CD8-positive, alpha-beta memory T cell (primary cell): Measurements from ENCODE around the gene PTPRC. TPM values are rescaled to one million over a fixed set of nuclear protein-coding genes. Genes with fewer than 3 reads are reported as not detected.

Experiments
- CTCF ChIA-PET: fragments of 350-600 bp; sonication (Branson Sonifier 250); formaldehyde crosslinking; loops from one replicate; lab custom pipeline; 2021; ENCODE audit warnings: antibody characterized with exemption; lab: Charles Lee
- POLR2A ChIA-PET: fragments of 350-600 bp; sonication (Branson Sonifier 250); formaldehyde crosslinking; loops from one replicate; lab custom pipeline; 2021; ENCODE audit warnings: antibody characterized with exemption; lab: Charles Lee
- DNase-seq, 5 donors: peaks; one replicate each; pipeline versions ENCODE4 v3.0.0 to v3.0.0-alpha.2; 2020 to 2022; ENCODE audit warnings: mixed read lengths in 1 of 5
- H3K27ac ChIP-seq: one replicate; pipeline ENCODE4 v1.7.0; 2013; ENCODE audit warnings: low read depth, mild to moderate bottlenecking, low read length, moderate library complexity
- H3K27me3 ChIP-seq: 2 replicates; pipeline ENCODE4 v1.7.0; 2013; ENCODE audit warnings: low read length, mild to moderate bottlenecking; ENCODE audit not compliant: insufficient read depth, poor library complexity, severe bottlenecking
- H3K36me3 ChIP-seq: 2 replicates; pipeline ENCODE4 v1.7.0; 2013; ENCODE audit warnings: mild to moderate bottlenecking, low read length, moderate library complexity; ENCODE audit not compliant: insufficient read depth
- H3K4me1 ChIP-seq: 2 replicates; pipeline ENCODE4 v1.7.0; 2013; ENCODE audit warnings: mild to moderate bottlenecking, low read length, moderate library complexity; ENCODE audit not compliant: insufficient read depth
- H3K4me3 ChIP-seq: 2 replicates; pipeline ENCODE4 v1.7.0; 2013; ENCODE audit warnings: mild to moderate bottlenecking, low read length
- H3K9me3 ChIP-seq: 2 replicates; pipeline ENCODE4 v1.7.0; 2013; ENCODE audit warnings: mild to moderate bottlenecking, low read length
- H3K27ac Mint-ChIP-seq, 8 donors: one replicate each; pipeline ENCODE4 v1.8.0; 2020 to 2021; ENCODE audit warnings: mixed read lengths in 8 of 8, mild to moderate bottlenecking in 6 of 8, inconsistent platforms in 3 of 8, moderate library complexity in 3 of 8
- H3K27me3 Mint-ChIP-seq, 2 donors: one replicate each; pipeline ENCODE4 v1.8.0; 2020 to 2021; ENCODE audit warnings: mixed read lengths in 2 of 2, mild to moderate bottlenecking in 1 of 2, moderate library complexity in 1 of 2
- H3K36me3 Mint-ChIP-seq, 3 donors: one replicate each; pipeline ENCODE4 v1.8.0; 2020 to 2021; ENCODE audit warnings: mixed read lengths in 3 of 3, inconsistent platforms in 1 of 3, mild to moderate bottlenecking in 1 of 3
- H3K4me1 Mint-ChIP-seq, 3 donors: one replicate each; pipeline ENCODE4 v1.8.0; 2020 to 2021; ENCODE audit warnings: mixed read lengths in 3 of 3, inconsistent platforms in 1 of 3, mild to moderate bottlenecking in 1 of 3
- H3K4me3 Mint-ChIP-seq, 7 donors: one replicate each; pipeline ENCODE4 v1.8.0; 2020 to 2021; ENCODE audit warnings: mixed read lengths in 7 of 7, mild to moderate bottlenecking in 6 of 7, moderate library complexity in 4 of 7, inconsistent platforms in 2 of 7
- H3K9me3 Mint-ChIP-seq, 5 donors: one replicate each; pipeline ENCODE4 v1.8.0; 2020 to 2022; ENCODE audit warnings: mixed read lengths in 5 of 5, mild to moderate bottlenecking in 3 of 5, moderate library complexity in 2 of 5, inconsistent platforms in 1 of 5
- polyA plus RNA-seq: library from polyadenylated mRNA; unstranded; fragments of 300-500 nt; fragmentation: Illumina TruSeq; gene quantifications from one replicate; pipeline ENCODE4 v1.2.3, GENCODE V29; 2021
- total RNA-seq, 2 experiments: library from RNA; stranded (reverse); gene quantifications; one replicate each; pipeline ENCODE4 v1.2.3, GENCODE V29; 2021

The PTPRC gene
- total and polyA plus RNA-seq, 3 experiments from 2014 or later = 311 to 1,381 (median 319) TPM

DNA sequence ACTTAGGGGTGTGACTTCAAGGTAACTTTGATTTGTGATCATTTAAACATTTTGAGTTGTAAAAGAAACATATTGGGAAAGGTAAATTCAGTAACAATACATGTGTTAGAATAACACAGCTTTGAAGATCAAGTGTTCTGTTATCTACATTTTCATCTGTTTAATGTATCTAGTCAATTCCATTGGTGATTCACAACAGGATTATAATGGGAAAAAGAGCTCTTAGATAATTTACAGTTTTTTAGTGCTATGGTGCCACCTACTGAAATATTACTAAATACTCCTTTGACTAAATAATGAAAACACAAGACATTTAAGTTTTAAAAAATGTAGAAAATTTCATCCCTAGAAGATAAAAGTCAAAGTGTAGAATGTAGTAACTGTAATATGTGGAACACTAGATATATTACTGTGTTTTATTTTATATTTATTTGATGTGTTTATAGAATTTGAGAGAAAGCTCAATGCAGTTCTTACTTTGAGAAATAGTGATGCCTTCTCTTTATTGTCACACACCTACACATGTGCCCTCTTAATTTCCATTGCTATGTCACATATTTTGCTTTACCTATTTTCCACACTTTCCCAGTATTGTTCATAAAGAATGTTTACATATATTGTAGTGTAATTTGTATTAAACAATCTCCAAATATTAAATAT is 47.4 kb downstream of the PTPRC start:
- peak overlapping the region; percentile 61 to 84 (median 77) for H3K4me3 Mint-ChIP-seq
- H3K27ac Mint-ChIP-seq = peak overlapping the region; percentile 91 to 97 (median 94)
- no peaks in the 10 kb centered on the region for H3K27me3 ChIP-seq
- H3K4me1 Mint-ChIP-seq = peaks cover 85 to 100% (median 98%) of the 10 kb centered on the region in 3 donors
- H3K4me1 ChIP-seq = peaks cover 91% of the 10 kb centered on the region
- no peaks in the 10 kb centered on the region for H3K9me3 Mint-ChIP-seq
- POLR2A ChIA-PET = interaction anchor here (1.0 kb wide), 1 partner anchor 67 kb away, joined by 4 read pairs; no protein-coding TSS in a partner anchor
- DNase-seq = peak in 2 of 5 donors; percentile 35 to 53
- CTCF ChIA-PET = interaction anchor here (0.8 to 8.9 kb wide), 5 partner anchors 16 to 215 kb away, joined by 3 to 58 read pairs (median 4); no protein-coding TSS in a partner anchor
- peak overlapping the region; percentile 7 for H3K27ac ChIP-seq
- H3K36me3 ChIP-seq = no peaks in the 10 kb centered on the region
- H3K36me3 Mint-ChIP-seq = peaks cover 0 to 52% (median 4%) of the 10 kb centered on the region in 3 donors
- H3K4me3 ChIP-seq = peak overlapping the region; percentile 3
- H3K9me3 ChIP-seq = no peaks in the 10 kb centered on the region
- no peaks in the 10 kb centered on the region for H3K27me3 Mint-ChIP-seq

DNA sequence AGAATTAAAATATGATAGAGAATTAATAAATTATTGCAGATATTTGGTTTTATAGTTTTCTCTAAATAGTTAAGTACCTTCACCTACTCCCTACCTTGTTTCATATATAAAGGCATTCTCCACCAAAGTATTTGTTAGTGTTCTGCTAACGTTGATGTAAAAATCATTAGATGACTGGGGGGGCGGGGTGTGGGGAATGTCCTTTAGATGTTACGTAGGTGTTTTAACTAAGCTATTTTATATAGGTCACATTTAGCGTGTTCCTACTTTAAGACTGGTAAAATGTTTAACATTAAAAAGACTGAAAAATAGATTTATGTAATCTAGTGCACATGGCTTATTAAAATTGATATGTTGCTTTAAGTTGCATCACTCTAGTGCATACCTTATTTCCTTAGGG is 48.6 kb downstream of the PTPRC start:
- H3K9me3 Mint-ChIP-seq = no peaks in the 10 kb centered on the region
- H3K27ac ChIP-seq = no peak overlapping the region
- CTCF ChIA-PET = interaction anchor here (8.9 kb wide), 1 partner anchor 66 kb away, joined by 58 read pairs; no protein-coding TSS in a partner anchor

DNA sequence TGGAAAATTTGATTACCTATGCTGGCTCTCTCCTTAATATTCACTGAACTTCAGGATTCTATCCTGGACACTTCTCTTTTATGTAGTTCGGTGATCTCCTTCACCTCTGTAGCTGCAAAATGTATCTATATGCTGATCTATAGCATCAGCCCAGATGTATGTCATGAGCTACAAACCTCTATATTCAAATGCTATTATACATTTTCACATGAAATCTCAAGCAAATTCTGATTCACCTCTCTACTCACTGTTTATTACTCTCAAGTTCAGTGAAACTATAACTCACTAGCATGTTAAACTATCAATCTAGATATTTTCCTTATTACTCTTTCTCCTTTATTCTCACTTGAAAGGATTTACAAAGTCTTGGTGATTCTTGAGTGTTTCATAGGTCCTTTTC is 52.2 kb downstream of the PTPRC start:
- Histone ChIP-seq H3K27ac (no peak overlapping the region), H3K4me3 (no peak overlapping the region), H3K9me3 (no peaks in the 10 kb centered on the region), H3K36me3 (peaks cover 7% of the 10 kb centered on the region), H3K4me1 (peaks cover 80% of the 10 kb centered on the region), H3K27me3 (no peaks in the 10 kb centered on the region)
- Mint-ChIP-seq H3K4me3 (peak overlapping the region; percentile 13 to 72 (median 33)), H3K27ac (peak overlapping the region; percentile 54 to 97 (median 83)), H3K4me1 (peaks cover 83 to 93% (median 93%) of the 10 kb centered on the region in 3 donors), H3K9me3 (no peaks in the 10 kb centered on the region), H3K27me3 (no peaks in the 10 kb centered on the region), H3K36me3 (peaks cover 10 to 73% (median 17%) of the 10 kb centered on the region in 3 donors)
- no peak for DNase-seq
- ChIA-PET CTCF (interaction anchor here (0.8 to 1.5 kb wide), 4 partner anchors 24 to 532 kb away, joined by 3 to 5 read pairs (median 3); no protein-coding TSS in a partner anchor), POLR2A (no interaction called here)

More for the DNA sequence above, 48.6 kb downstream of the PTPRC start:
- Histone ChIP-seq H3K27me3 (no peaks in the 10 kb centered on the region), H3K9me3 (no peaks in the 10 kb centered on the region), H3K36me3 (no peaks in the 10 kb centered on the region), H3K4me1 (peaks cover 90% of the 10 kb centered on the region), H3K4me3 (no peak overlapping the region)
- POLR2A ChIA-PET = no interaction called here
- Mint-ChIP-seq H3K27me3 (no peaks in the 10 kb centered on the region), H3K27ac (peak overlapping the region; percentile 88 to 97 (median 92)), H3K4me1 (peaks cover 86 to 97% (median 96%) of the 10 kb centered on the region in 3 donors), H3K4me3 (peak overlapping the region in 6 of 7 donors; percentile 53 to 84 (median 68)), H3K36me3 (peaks cover 0 to 60% (median 9%) of the 10 kb centered on the region in 3 donors)
- no peak for DNase-seq

DNA sequence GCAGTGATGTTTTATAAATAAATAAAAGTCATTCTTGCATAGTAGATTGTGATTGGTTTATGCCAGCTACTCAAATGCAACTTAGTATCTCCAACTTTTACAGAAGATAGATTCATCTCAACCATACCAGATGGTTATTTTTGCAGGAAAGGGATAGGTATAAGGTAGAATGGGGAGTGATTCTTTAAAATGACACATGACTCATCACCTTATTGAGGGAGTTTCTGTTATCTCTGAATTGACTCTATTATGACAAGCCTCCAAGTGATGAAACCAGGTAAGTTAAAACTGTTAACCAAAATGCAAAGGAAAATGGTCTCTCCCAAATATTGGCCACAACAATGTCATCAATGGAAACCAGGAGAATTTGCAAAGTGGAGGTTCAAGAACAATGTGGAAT is 54.5 kb downstream of the PTPRC start:
- H3K4me1 ChIP-seq = peaks cover 80% of the 10 kb centered on the region
- Mint-ChIP-seq H3K36me3 (peaks cover 23 to 82% (median 29%) of the 10 kb centered on the region in 3 donors), H3K9me3 (no peaks in the 10 kb centered on the region), H3K27me3 (no peaks in the 10 kb centered on the region), H3K4me3 (peak overlapping the region in 4 of 7 donors; percentile 31 to 71 (median 64)), H3K4me1 (peaks cover 83 to 93% (median 92%) of the 10 kb centered on the region in 3 donors), H3K27ac (peak overlapping the region; percentile 43 to 97 (median 81))
- H3K4me3 ChIP-seq = no peak overlapping the region
- H3K9me3 ChIP-seq = no peaks in the 10 kb centered on the region
- H3K27me3 ChIP-seq = no peaks in the 10 kb centered on the region
- CTCF ChIA-PET = no interaction called here
- H3K27ac ChIP-seq = no peak overlapping the region
- peaks cover 26% of the 10 kb centered on the region for H3K36me3 ChIP-seq
- POLR2A ChIA-PET = no interaction called here
- no peak for DNase-seq

DNA sequence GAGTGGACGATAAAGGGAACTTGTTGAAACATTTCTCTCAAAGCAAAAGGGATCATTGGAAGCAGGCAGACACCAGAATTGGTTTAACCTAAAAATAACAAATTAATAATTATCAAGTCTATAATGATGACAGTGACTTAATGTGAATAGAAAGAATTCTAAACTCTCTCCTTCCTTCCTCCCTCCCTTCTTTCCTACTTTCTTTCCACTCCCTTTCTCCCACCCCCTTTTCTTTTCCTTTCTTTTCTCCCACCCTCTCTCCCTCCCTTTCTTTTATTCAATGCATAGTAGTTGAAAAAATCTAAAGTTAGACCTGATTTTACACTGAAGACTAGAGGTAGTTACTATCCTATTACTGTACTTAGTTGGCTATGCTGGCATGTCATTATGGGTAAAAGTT is 55.7 kb downstream of the PTPRC start:
- Mint-ChIP-seq H3K27me3 (no peaks in the 10 kb centered on the region), H3K4me3 (peak overlapping the region in 5 of 7 donors; percentile 28 to 71 (median 40)), H3K36me3 (peaks cover 26 to 80% (median 36%) of the 10 kb centered on the region in 3 donors), H3K27ac (peak overlapping the region; percentile 39 to 89 (median 76)), H3K4me1 (peaks cover 80 to 91% (median 89%) of the 10 kb centered on the region in 3 donors), H3K9me3 (no peaks in the 10 kb centered on the region)
- peaks cover 31% of the 10 kb centered on the region for H3K36me3 ChIP-seq
- no peaks in the 10 kb centered on the region for H3K27me3 ChIP-seq
- POLR2A ChIA-PET = no interaction called here
- CTCF ChIA-PET = interaction anchor here (1.0 to 1.2 kb wide), 2 partner anchors 12 to 171 kb away, joined by 3 read pairs; no protein-coding TSS in a partner anchor
- peaks cover 78% of the 10 kb centered on the region for H3K4me1 ChIP-seq
- no peak for DNase-seq
- no peaks in the 10 kb centered on the region for H3K9me3 ChIP-seq
- no peak overlapping the region for H3K27ac ChIP-seq
- H3K4me3 ChIP-seq = no peak overlapping the region

GRCh38 chr1:198696211-198696610 is 57.4 kb downstream of the PTPRC start:
- H3K27ac Mint-ChIP-seq = peak overlapping the region; percentile 25 to 95 (median 80)
- no peaks in the 10 kb centered on the region for H3K9me3 Mint-ChIP-seq
- Histone ChIP-seq H3K36me3 (peaks cover 48% of the 10 kb centered on the region), H3K9me3 (no peaks in the 10 kb centered on the region), H3K4me3 (no peak overlapping the region), H3K27ac (no peak overlapping the region), H3K4me1 (peaks cover 80% of the 10 kb centered on the region), H3K27me3 (no peaks in the 10 kb centered on the region)
- ChIA-PET POLR2A (no interaction called here), CTCF (no interaction called here)
- H3K27me3 Mint-ChIP-seq = no peaks in the 10 kb centered on the region
- no peak for DNase-seq
- H3K4me3 Mint-ChIP-seq = peak overlapping the region in 6 of 7 donors; percentile 29 to 63 (median 38)
- peaks cover 80 to 91% (median 89%) of the 10 kb centered on the region in 3 donors for H3K4me1 Mint-ChIP-seq
- peaks cover 30 to 82% (median 47%) of the 10 kb centered on the region in 3 donors for H3K36me3 Mint-ChIP-seq

GRCh38 chr1:198699167-198700015 is 60.6 kb downstream of the PTPRC start:
- Mint-ChIP-seq H3K27me3 (no peaks in the 10 kb centered on the region), H3K9me3 (no peaks in the 10 kb centered on the region), H3K4me1 (peaks cover 80 to 94% (median 94%) of the 10 kb centered on the region in 3 donors), H3K4me3 (peak overlapping the region in 6 of 7 donors; percentile 30 to 68 (median 56)), H3K36me3 (peaks cover 33 to 85% (median 46%) of the 10 kb centered on the region in 3 donors), H3K27ac (peak overlapping the region; percentile 59 to 93 (median 82))
- DNase-seq = peak; percentile 53 to 83 (median 58)
- H3K27me3 ChIP-seq = no peaks in the 10 kb centered on the region
- H3K9me3 ChIP-seq = no peaks in the 10 kb centered on the region
- ChIA-PET CTCF (interaction anchor here (0.8 to 3.6 kb wide), 7 partner anchors 11 to 186 kb away, joined by 3 to 16 read pairs (median 3); no protein-coding TSS in a partner anchor), POLR2A (interaction anchor here (1.5 kb wide), 1 partner anchor 74 kb away, joined by 4 read pairs; no protein-coding TSS in a partner anchor)
- peaks cover 74% of the 10 kb centered on the region for H3K4me1 ChIP-seq
- H3K36me3 ChIP-seq = peaks cover 67% of the 10 kb centered on the region
- no peak overlapping the region for H3K27ac ChIP-seq
- H3K4me3 ChIP-seq = no peak overlapping the region
